NCI-H2227 treated with DMSO at 0.1 percent for 48 hours (cell line): ENCODE results near the gene PANX1.
A peak's percentile ranks its signal among the peaks of the same experiment; 100 is the strongest.
"Not testable (repeated sequence)": the region's sequence is repeated elsewhere in the genome, so short reads cannot be mapped to it uniquely, and the experiment has no call there.

Source experiments
- DNase-seq: peaks from one replicate; lab custom pipeline; 2025; lab: John Stamatoyannopoulos, UW

The PANX1 gene

DNA sequence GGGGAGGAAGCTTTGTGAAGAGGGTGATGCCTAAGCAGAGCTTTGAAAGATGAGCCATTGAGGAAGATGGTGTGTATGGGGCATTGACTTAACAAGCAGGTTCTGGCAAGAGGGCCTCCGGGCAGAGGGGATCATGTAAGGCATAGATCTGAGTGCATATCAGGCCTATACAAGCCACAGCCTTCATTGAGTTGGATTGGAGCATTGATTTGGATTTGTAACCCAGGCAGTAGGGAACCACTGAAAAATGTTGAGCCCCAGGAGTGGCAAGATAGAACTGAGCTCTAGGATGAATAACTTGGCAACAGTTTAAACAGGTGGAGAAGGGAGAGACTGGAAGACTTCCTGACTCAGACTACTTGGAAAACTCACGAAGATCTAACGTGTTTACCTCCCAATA, 21.4 kb downstream of the PANX1 start:
- no peak for DNase-seq

DNA sequence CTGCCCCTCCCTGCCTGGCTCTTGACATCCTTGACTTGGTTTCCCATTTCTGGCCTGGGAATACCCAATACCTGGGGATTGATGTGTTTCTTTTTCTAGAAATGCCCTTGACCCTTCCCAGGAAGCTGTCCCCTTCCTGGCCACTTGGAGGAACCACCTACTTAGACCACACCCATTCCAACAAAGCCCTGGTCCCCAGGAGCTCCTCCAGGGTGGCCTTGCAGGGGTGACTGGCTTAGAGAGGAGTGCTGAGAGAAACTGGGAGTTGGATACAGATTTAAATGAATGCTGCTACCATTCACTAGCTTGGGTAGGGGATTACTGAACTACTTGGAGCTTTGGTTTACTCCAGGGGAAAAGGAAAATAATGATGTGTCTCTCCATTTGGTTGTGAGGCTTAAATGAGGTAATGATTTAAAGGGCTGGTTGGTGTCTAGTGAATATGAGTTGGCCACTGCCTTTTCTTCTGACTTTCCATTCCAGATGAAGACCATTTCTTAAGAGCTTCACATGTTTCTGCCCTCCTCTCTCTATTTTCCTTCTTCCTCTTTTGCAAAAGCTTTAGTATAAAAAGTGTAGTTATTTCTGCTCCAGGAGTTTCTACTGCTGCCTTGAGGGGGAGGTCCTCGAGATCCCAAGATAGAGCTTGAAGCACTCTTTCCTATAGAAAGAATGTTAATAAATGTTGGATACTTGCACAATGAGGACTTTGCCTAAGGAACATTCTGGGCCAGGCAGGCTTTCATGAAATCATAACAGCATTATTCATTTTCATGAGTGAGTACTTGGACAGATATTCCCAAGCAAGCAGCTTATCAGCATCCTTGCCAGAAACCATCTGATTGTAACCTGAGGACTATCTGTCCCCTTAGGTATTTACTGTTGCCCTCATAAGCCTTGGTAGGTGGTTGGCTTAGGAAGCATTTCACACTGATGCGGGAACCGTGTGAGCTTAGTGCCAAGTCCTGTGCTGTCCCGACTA, 22.4 kb downstream of the PANX1 start:
- DNase-seq = no peak

DNA sequence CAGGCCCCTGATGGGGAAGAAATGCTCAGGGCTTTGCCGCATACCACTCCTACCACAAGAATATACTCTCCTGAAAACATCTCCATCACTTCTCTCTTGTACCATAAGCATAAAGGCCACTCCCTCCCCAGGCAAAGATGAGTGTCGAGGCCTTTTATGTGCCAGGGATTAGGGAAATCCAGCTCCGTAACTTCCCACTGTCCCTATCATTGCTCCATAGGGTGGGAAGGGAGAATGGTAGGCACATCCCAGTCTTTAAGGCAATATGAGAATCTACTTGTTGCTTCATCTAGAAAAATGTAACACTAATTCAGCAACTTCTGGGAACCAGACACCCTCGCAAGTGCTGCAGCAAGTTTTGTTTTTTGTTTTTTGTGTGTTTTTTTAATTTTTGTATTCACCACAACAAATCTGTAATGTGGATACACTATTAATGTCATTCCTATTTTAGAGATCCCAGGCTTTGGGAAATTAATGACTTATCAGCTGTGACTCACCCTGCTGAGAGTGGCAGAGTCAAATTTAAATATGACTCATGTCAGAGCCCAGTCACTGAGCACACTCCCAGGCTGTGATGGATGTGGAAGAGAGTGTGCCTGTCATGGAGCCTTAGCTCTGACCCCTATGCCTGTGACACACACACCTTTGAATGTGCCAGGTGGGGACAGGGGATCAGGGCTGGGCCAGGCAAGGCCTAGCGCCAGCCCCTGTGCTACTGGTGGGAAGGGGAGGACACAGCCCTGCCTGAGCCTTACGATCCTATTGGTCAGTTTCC, 23.4 kb downstream of the PANX1 start:
- DNase-seq = no peak

DNA sequence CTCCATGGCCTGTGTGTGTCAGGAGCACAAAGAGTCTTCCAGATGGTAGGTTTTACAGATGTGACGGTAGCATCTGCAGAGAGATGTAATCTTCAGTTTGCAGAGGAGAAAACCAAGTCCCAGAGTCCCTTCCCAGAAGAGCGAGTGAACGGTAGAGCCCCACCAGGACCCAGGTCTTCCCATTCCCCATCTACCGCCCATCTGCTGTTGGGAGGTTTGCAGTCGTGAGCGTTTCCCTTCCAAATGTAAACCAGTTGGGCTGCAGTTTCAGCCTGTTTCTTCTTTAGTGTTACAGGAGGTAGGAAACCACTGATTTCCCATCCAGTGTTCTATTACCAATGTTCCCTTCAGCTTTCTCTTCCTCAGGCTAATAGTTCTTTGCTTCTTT, 24.0 kb downstream of the PANX1 start:
- no peak for DNase-seq

DNA sequence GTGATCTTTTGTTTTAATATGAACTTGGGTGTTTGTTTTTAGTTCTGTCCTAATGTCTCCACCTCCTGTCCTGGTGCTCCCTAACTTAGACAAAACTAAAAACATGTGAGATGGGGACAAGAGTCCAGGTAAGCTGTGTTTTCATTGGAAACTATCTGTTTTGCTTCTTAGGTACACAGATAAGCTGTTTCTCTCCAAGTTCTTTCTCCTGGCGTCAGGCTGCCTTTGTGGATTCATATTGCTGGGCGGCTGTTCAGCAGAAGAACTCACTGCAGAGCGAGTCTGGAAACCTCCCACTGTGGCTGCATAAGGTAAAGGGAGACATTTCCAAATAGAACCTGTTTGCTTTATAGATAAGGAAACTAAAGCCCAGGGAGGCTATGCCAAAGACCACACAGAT, 24.7 kb downstream of the PANX1 start:
- DNase-seq = no peak

DNA sequence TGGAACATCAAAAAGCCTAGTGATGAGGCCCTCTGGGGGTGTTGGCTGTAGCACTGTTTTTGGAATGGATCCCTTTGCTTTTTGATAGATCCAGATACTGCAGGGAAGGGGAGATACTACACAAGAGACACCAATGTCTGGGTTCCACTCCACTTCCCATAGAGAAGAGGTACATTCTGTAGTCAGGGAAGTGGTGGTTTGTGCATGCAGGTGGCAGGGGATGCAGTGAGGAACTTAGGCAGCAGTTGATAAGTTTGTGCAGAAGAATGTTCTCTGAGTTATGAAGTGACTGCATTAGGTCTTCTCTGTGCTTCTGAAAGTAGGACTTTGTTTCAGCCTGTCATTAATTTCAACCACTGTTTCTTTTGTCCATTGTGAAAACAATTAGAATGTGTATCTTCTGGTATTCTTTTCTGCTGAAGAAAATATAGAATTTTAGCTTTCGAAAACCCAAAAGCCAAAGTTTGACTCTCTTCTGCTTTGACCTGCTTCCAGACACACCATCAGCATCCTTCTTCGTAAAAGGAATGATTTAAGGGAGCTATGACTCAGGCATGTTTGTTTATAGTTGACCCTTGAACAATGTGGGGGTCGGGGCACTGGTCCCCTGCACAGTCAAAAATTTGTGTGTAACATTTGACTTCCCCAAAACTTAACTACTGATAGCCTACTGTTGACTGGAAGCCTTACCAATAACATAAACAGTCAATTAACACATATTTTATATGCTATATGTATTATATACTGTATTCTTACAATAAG, 25.6 kb downstream of the PANX1 start:
- no peak for DNase-seq

DNA sequence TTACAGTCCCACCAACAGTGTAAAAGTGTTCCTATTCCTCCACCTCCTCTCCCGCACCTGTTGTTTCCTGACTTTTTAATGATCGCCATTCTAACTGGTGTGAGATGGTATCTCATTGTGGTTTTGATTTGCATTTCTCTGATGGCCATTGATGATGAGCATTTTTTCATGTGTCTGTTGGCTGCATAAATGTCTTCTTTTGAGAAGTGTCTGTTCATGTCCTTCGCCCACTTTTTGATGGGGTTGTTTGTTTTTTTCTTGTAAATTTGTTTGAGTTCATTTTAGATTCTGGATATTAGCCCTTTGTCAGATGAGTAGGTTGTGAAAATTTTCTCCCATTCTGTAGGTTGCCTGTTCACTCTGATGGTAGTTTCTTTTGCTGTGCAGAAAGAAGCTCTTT, 28.7 kb downstream of the PANX1 start:
- not testable (repeated sequence) for DNase-seq

DNA sequence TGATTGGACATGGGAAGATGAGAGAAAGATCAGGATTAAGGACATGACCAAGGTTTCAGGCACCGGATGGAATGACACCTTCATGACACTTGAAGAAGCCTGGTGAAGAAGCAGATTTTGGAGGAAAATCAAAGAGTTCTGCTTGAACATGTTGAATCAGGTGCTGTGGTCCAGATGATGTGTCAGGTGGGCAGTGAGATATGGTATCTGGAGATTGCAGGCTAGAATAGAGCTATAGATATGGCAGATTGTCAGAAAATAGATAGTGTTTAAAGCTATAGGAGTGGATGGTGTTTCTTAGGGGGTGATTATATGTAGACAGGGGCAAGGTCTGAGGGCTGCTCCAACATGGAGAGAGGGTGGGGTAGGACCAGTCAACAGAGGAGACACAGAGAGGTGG, 40.2 kb downstream of the PANX1 start:
- DNase-seq = no peak

DNA sequence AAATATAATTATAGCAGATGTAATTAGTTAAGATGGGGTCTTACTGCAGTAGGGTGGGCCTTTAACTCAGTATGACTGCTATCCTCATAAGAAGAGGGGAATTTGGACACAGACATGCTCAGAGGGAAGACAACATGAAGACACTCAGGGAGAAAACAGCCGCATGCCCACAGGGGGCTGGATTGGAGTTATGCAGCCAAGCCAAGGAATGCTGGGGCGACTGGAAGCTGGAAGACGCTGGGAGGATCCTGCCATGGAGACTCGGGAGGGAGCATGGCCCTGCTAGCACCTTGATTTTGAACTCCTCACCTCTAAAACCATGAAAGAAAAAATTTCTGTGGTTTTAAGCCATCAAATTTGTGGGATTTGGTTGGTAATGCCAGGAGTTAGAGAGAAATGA, 40.9 kb downstream of the PANX1 start:
- no peak for DNase-seq

DNA sequence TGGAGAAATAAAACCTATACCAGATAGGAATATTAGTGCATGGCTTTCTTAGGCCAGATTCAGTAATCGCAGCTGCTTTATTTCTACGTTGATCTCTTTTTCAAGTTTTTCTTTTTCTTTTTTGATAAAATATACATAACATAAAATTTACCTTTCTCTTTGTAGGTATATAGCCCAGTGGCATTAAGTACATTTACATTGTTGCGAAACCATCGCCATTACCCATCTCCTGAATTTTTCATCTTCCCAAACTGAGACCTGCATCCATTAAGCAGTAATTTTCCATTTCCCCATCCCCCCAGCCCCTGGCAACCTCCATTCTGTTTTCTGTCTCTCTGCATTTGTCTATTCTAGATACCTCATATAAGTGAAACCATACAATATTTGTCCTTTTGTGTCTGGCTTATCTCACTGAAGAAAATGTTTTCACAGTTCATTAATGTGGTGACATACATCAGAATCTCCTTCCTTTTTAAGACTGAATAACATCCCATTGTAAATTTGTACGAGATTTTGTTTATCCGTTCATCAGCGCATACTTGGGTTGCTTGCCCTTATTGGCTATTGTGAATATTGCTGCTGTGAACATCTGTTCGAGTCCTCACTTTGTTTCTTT, 41.4 kb downstream of the PANX1 start:
- DNase-seq = no peak

DNA sequence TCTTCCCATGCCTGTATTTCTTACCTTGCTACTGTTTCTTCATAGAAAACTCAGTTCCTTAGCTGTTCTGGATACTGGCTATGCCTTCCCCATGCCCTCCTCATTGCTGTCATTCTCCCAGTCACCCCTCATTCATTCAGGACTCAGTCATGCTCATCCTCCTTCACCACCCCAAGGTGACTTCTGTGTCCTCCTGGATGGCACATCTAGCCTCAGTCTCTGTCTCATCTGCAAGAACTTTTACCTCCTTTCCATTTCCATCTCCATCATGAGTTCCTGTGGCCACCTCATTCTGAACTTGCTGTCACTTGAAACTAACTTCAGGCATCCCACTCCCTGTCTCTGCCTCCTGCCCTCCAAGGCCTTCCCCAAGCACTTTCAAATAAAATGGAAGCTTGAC, 42.3 kb downstream of the PANX1 start:
- DNase-seq = no peak

DNA sequence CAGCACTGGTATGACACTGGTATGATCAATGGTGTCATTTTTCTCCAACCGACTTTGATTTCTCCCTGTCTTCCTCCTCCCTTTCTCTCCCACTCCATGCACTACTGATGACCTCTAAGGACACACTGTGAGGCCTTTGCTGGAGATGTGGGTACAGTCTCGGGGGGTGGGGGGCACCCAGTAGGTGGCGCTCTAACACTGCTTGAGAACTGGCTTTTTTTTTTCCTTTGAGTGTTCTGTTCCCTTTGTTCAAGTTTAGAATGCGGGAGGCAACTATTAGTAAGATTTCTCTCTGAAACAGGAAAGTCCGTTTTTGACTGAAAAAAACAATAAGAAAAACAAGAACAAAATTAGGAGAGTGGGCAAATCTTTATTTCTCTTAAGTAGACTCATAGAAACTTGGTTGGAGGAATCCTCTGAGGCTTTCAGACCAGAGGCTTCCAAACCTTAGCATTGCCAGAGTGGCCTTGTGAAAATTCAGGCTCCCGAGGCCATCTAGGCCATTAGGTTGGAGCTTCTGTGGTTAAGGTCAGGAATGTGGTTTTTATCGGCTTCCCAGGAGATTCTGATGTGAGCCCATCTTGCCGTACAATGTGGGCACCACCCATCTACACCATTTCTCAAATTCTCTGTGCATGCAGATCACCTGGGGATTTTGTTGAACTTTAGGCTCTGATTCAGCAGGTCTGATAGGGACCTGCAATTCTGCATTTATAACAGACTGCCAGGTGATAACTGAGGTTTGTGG, 43.2 kb downstream of the PANX1 start:
- peak; percentile 1 for DNase-seq

DNA sequence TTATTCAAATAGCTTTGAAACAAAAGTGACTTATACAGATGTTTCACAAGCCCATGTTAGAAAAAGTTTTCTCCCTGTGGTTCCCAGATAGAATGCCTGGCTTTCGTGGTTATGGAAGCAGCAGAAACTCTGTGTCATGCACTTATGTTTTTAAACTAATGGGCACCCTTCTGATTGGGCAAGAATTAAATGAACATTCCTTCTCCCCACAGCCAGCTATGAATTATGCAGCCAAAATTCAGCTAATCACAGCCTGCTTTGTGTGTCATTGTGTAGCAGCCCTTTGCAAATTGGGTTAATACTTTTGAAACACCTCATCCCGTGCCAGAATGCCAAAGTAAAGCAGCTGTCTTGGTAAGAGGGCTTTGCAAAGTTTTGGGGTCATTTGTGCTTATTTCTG, 46.9 kb downstream of the PANX1 start:
- no peak for DNase-seq

DNA sequence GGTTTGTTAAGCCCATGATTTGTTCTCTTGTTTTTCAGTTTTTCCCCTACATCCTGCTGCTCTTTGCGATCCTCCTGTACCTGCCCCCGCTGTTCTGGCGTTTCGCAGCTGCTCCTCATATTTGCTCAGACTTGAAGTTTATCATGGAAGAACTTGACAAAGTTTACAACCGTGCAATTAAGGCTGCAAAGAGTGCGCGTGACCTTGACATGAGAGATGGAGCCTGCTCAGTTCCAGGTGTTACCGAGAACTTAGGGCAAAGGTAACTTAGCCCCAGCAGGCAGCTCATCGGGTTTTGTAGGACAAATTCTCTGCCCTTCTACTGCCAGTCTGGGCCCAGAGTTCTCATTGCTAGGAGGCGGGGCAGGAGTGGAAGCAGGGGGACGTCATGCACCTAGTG, 49.7 kb downstream of the PANX1 start:
- no peak for DNase-seq

DNA sequence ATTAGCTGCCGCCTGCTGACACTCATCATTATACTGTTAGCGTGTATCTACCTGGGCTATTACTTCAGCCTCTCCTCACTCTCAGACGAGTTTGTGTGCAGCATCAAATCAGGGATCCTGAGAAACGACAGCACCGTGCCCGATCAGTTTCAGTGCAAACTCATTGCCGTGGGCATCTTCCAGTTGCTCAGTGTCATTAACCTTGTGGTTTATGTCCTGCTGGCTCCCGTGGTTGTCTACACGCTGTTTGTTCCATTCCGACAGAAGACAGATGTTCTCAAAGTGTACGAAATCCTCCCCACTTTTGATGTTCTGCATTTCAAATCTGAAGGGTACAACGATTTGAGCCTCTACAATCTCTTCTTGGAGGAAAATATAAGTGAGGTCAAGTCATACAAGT, 51.1 kb downstream of the PANX1 start:
- DNase-seq = no peak

DNA sequence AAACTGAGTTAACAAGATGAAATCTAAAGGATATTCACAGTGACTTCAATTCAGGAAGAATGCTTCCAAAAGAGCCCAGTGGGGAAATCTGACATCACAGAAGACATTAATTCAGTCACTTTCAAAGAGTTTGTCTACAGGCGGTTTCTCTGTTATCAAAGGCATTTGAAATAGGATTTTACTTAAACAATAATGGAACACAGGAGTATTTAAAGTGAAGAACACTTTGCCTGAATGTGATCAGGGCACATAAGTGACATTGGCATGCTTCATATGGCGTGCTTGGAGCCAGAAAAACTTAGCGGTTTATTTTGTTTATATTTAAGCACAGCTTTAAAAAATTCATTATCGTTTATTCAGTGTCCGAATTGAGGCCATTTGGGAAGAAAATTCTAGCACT, 52.9 kb downstream of the PANX1 start:
- DNase-seq = no peak

DNA sequence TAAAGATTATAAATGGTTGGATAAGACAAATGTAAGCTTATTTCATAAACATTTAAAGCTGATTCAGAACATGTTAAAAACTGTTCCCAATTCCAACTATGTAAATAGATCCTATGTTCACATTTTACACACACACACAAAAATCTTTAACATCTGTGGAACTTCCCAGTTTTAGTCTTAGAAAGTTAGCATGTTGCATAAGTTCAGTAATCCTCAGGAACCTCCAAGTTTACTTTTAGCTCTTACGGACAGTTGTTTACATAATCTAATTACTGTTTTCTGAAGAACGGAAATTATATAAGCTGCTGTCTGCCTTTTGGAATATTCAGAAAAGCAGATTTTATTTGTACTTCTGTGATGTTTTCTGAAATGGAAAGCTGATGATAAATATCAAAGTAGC, 53.3 kb downstream of the PANX1 start:
- no peak for DNase-seq

DNA sequence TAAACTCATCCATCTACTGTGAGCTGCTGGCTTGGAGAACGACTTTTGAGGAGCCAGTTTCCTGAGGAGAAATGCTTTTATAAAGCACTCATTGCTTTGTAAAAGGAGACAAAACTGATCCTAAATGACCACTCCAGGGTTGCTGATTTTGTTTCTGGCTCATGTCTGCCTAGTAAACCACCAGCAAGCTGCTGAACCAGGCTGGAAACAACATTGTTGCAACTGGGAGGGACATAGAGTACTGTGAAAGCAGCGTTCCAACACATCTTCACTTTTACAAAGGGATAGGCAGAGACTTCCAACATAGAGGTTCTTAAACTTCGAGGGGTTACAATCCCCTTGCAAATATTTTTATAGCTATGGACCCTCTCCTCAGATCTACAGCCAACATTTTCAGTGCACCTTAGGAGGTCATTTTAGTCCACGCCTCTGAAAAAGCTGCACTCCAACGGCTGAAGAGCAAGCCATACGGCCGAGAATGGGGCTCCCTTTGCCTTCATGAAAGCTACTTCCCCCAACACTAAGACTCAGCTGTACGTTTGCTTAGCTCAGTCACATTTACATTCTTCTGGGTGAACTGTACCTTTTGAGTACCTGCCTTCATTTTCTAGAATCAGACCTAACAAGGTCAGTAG, 54.7 kb downstream of the PANX1 start:
- no peak for DNase-seq

DNA sequence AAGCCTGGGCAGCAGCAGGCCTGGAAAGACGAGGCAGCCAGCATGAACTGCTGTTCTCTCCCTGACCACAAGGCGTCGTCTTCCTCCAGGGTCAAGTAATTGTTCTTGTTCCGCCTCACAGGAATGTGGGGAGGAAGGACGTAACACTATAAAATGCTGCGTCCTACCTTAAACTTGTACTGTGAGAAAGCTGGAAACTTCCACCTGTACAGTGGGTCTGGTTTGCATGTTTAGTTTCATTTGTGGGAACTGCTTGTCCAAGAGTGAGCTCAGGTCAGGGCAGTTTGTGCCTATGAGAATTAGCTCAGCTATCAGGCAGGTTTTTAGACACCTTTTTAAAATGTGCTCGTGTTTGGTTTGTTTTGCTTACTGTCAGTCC, 55.2 kb downstream of the PANX1 start:
- peak; percentile 5 for DNase-seq

DNA sequence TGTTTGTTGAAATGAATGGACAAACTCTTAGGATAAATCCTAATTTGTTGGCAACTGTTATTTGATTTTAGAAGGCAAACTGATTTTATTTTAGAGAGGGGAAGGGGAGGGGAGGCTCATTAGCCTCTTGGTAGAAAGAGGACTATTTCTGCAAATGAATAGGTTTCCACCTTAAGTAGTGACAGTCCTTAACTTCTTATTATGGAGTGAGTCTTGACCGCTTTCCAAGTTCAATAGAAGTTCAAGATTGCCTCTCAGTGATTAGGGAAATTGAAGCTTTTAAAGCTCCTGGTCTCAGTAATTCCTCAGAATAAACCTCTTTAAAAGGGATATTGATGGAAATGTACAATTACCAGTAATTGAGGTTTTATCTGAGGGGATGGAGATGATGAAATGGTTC, 55.7 kb downstream of the PANX1 start:
- DNase-seq = no peak

DNA sequence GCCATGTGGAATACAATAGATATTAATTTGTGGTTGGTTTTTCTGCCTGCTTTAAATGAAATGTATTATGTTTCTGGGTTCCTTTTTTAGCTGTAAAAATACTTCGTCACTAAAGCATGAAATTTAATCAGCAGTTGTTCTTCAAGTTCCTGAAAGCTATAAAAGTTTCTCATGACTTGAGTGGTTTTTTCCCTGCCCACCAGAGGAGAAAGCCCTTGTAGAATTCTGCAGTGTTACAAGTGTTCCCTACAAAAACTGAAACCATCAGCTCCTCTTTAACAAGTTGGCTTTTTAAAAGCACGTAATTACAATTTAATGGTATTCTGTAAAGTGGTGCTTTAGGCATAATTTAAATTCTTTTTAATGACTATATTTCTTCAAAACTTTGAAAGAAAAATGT, 56.2 kb downstream of the PANX1 start:
- DNase-seq = no peak
